ENCODE results near the gene PTPN4.

Gene PTPN4

GRCh38 chr2:119741001-119741400 lies 18.7 kb upstream of the PTPN4 start:
- peaks cover under 1% of the 10 kb centered on the region for H3K27me3 ChIP-seq (ENCODE audit: insufficient read depth, low read length)
- H4K91ac ChIP-seq (ENCODE audit: low read depth, low read length), result no peak overlapping the region
- no peak overlapping the region for H3K27ac ChIP-seq (ENCODE audit: low read depth, low read length)
- WGBS (ENCODE audit: extremely low coverage, insufficient coverage, insufficient read length), result no CpG with 5 or more reads among the region's 3 CpGs
- no peak overlapping the region for H3K4me3 ChIP-seq (ENCODE audit: low read depth, low read length)
- no peak overlapping the region for H2AFZ ChIP-seq (ENCODE audit: insufficient read depth, low read length, poor library complexity)
- no peak for DNase-seq
- H4K8ac ChIP-seq (ENCODE audit: low read depth, low read length), result no peak overlapping the region
- H3K36me3 ChIP-seq (ENCODE audit: control insufficient read depth in 1 of 2, insufficient read depth in 2 of 2, low read length in 2 of 2), result no peaks in the 10 kb centered on the region
- no peak overlapping the region for H3K4ac ChIP-seq (ENCODE audit: low read depth, low read length)
- H3K9ac ChIP-seq (ENCODE audit: low read length), result no peak overlapping the region
- no peak overlapping the region for H2BK120ac ChIP-seq (ENCODE audit: insufficient read depth, low read length, poor library complexity)
- no peak overlapping the region for H4K12ac ChIP-seq (ENCODE audit: low read depth, low read length)
- no peaks in the 10 kb centered on the region for H3K9me3 ChIP-seq (ENCODE audit: insufficient read depth, low read depth, low read length)
- H3K79me1 ChIP-seq (ENCODE audit: low read length), result no peaks in the 10 kb centered on the region
- no peak overlapping the region for H2BK12ac ChIP-seq (ENCODE audit: low read length)
- H3K14ac ChIP-seq (ENCODE audit: low read length), result no peak overlapping the region
- H3K18ac ChIP-seq (ENCODE audit: low read length), result no peak overlapping the region
- H3K4me2 ChIP-seq (ENCODE audit: low read length), result no peak overlapping the region
- no peaks in the 10 kb centered on the region for H3K4me1 ChIP-seq (ENCODE audit: control insufficient read depth in 1 of 2, insufficient read depth in 2 of 2, low read length in 2 of 2)
- no peak overlapping the region for H2BK5ac ChIP-seq (ENCODE audit: low read depth, low read length, poor library complexity)
- no peak overlapping the region for H3K23ac ChIP-seq (ENCODE audit: low read length)
- no peaks in the 10 kb centered on the region for H3K79me2 ChIP-seq (ENCODE audit: control insufficient read depth, insufficient read depth, low read length, poor library complexity)
- no peak overlapping the region for H2AK5ac ChIP-seq (ENCODE audit: low read length)

GRCh38 chr2:119741868-119742267 lies 17.9 kb upstream of the PTPN4 start:
- Histone ChIP-seq H2AK5ac (ENCODE audit: low read length) (no peak overlapping the region), H2BK12ac (ENCODE audit: low read length) (no peak overlapping the region), H3K4me1 (ENCODE audit: control insufficient read depth in 1 of 2, insufficient read depth in 2 of 2, low read length in 2 of 2) (no peaks in the 10 kb centered on the region), H4K91ac (ENCODE audit: low read depth, low read length) (no peak overlapping the region), H4K8ac (ENCODE audit: low read depth, low read length) (no peak overlapping the region), H3K14ac (ENCODE audit: low read length) (no peak overlapping the region), H3K79me1 (ENCODE audit: low read length) (no peaks in the 10 kb centered on the region), H3K18ac (ENCODE audit: low read length) (no peak overlapping the region), H3K9ac (ENCODE audit: low read length) (no peak overlapping the region), H4K12ac (ENCODE audit: low read depth, low read length) (no peak overlapping the region), H2BK120ac (ENCODE audit: insufficient read depth, low read length, poor library complexity) (no peak overlapping the region), H3K4me2 (ENCODE audit: low read length) (no peak overlapping the region), H2AFZ (ENCODE audit: insufficient read depth, low read length, poor library complexity) (no peak overlapping the region), H3K27me3 (ENCODE audit: insufficient read depth, low read length) (no peaks in the 10 kb centered on the region), H3K27ac (ENCODE audit: low read depth, low read length) (no peak overlapping the region), H3K4me3 (ENCODE audit: low read depth, low read length) (no peak overlapping the region), H3K23ac (ENCODE audit: low read length) (no peak overlapping the region), H3K4ac (ENCODE audit: low read depth, low read length) (no peak overlapping the region), H3K79me2 (ENCODE audit: control insufficient read depth, insufficient read depth, low read length, poor library complexity) (no peaks in the 10 kb centered on the region), H3K9me3 (ENCODE audit: insufficient read depth, low read depth, low read length) (no peaks in the 10 kb centered on the region), H2BK5ac (ENCODE audit: low read depth, low read length, poor library complexity) (no peak overlapping the region), H3K36me3 (ENCODE audit: control insufficient read depth in 1 of 2, insufficient read depth in 2 of 2, low read length in 2 of 2) (no peaks in the 10 kb centered on the region)
- no peak for DNase-seq
- WGBS (ENCODE audit: extremely low coverage, insufficient coverage, insufficient read length), result no CpG with 5 or more reads among the region's 3 CpGs

- H3K27ac ChIP-seq (ENCODE audit: low read depth, low read length), result no peak overlapping the region
- H3K23ac ChIP-seq (ENCODE audit: low read length), result no peak overlapping the region
- H3K27me3 ChIP-seq (ENCODE audit: insufficient read depth, low read length), result no peaks in the 10 kb centered on the region
- H4K12ac ChIP-seq (ENCODE audit: low read depth, low read length), result no peak overlapping the region
- no peaks in the 10 kb centered on the region for H3K79me1 ChIP-seq (ENCODE audit: low read length)
- H3K4me2 ChIP-seq (ENCODE audit: low read length), result no peak overlapping the region
- no peak overlapping the region for H4K91ac ChIP-seq (ENCODE audit: low read depth, low read length)
- no peaks in the 10 kb centered on the region for H3K79me2 ChIP-seq (ENCODE audit: control insufficient read depth, insufficient read depth, low read length, poor library complexity)
- no peak overlapping the region for H3K9ac ChIP-seq (ENCODE audit: low read length)
- no peak for DNase-seq
- H3K18ac ChIP-seq (ENCODE audit: low read length), result no peak overlapping the region
- no peak overlapping the region for H4K8ac ChIP-seq (ENCODE audit: low read depth, low read length)
- no peak overlapping the region for H2AFZ ChIP-seq (ENCODE audit: insufficient read depth, low read length, poor library complexity)
- no CpG with 5 or more reads among the region's 2 CpGs for WGBS (ENCODE audit: extremely low coverage, insufficient coverage, insufficient read length)
- H3K36me3 ChIP-seq (ENCODE audit: control insufficient read depth in 1 of 2, insufficient read depth in 2 of 2, low read length in 2 of 2), result no peaks in the 10 kb centered on the region
- no peak overlapping the region for H3K14ac ChIP-seq (ENCODE audit: low read length)
- no peak overlapping the region for H3K4me3 ChIP-seq (ENCODE audit: low read depth, low read length)
- no peak overlapping the region for H2BK12ac ChIP-seq (ENCODE audit: low read length)
- no peak overlapping the region for H2BK5ac ChIP-seq (ENCODE audit: low read depth, low read length, poor library complexity)
- H3K9me3 ChIP-seq (ENCODE audit: insufficient read depth, low read depth, low read length), result no peaks in the 10 kb centered on the region
- no peaks in the 10 kb centered on the region for H3K4me1 ChIP-seq (ENCODE audit: control insufficient read depth in 1 of 2, insufficient read depth in 2 of 2, low read length in 2 of 2)
- H3K4ac ChIP-seq (ENCODE audit: low read depth, low read length), result no peak overlapping the region
- no peak overlapping the region for H2AK5ac ChIP-seq (ENCODE audit: low read length)
- no peak overlapping the region for H2BK120ac ChIP-seq (ENCODE audit: insufficient read depth, low read length, poor library complexity)
Observed at GRCh38 chr2:119744335-119744939, 15.3 kb upstream of the PTPN4 start.

GRCh38 chr2:119745566-119745965 lies 14.2 kb upstream of the PTPN4 start:
- H2AFZ ChIP-seq (ENCODE audit: insufficient read depth, low read length, poor library complexity), result no peak overlapping the region
- no peak overlapping the region for H4K12ac ChIP-seq (ENCODE audit: low read depth, low read length)
- no peak overlapping the region for H3K27ac ChIP-seq (ENCODE audit: low read depth, low read length)
- no peak overlapping the region for H3K4ac ChIP-seq (ENCODE audit: low read depth, low read length)
- no peaks in the 10 kb centered on the region for H3K79me1 ChIP-seq (ENCODE audit: low read length)
- no peak overlapping the region for H2BK120ac ChIP-seq (ENCODE audit: insufficient read depth, low read length, poor library complexity)
- H3K14ac ChIP-seq (ENCODE audit: low read length), result no peak overlapping the region
- no peak overlapping the region for H2BK12ac ChIP-seq (ENCODE audit: low read length)
- H3K4me3 ChIP-seq (ENCODE audit: low read depth, low read length), result no peak overlapping the region
- H2BK5ac ChIP-seq (ENCODE audit: low read depth, low read length, poor library complexity), result no peak overlapping the region
- no peak overlapping the region for H4K91ac ChIP-seq (ENCODE audit: low read depth, low read length)
- no peaks in the 10 kb centered on the region for H3K4me1 ChIP-seq (ENCODE audit: control insufficient read depth in 1 of 2, insufficient read depth in 2 of 2, low read length in 2 of 2)
- H2AK5ac ChIP-seq (ENCODE audit: low read length), result no peak overlapping the region
- H3K9me3 ChIP-seq (ENCODE audit: insufficient read depth, low read depth, low read length), result no peaks in the 10 kb centered on the region
- H3K36me3 ChIP-seq (ENCODE audit: control insufficient read depth in 1 of 2, insufficient read depth in 2 of 2, low read length in 2 of 2), result no peaks in the 10 kb centered on the region
- no peak overlapping the region for H4K8ac ChIP-seq (ENCODE audit: low read depth, low read length)
- no peak overlapping the region for H3K9ac ChIP-seq (ENCODE audit: low read length)
- no peak overlapping the region for H3K18ac ChIP-seq (ENCODE audit: low read length)
- H3K79me2 ChIP-seq (ENCODE audit: control insufficient read depth, insufficient read depth, low read length, poor library complexity), result no peaks in the 10 kb centered on the region
- no peak overlapping the region for H3K4me2 ChIP-seq (ENCODE audit: low read length)
- H3K27me3 ChIP-seq (ENCODE audit: insufficient read depth, low read length), result no peaks in the 10 kb centered on the region
- DNase-seq, result no peak
- H3K23ac ChIP-seq (ENCODE audit: low read length), result no peak overlapping the region
- no CpG with 5 or more reads among the region's 2 CpGs for WGBS (ENCODE audit: extremely low coverage, insufficient coverage, insufficient read length)

All from trophoblast cell (in vitro differentiated cells and primary cell).